GM10266 (cell line): Measurements from ENCODE around the gene ILDR2.

Source experiments
- DNase-seq: peaks from one replicate; pipeline ENCODE4 v3.0.0; 2012; ENCODE audit errors: extremely low spot score
- CTCF ChIP-seq: IDR thresholded peaks from 2 replicates; pipeline ENCODE4 v1.5.1; 2012; ENCODE audit warnings: mild to moderate bottlenecking, low read depth; ENCODE audit not compliant: control insufficient read depth, insufficient read depth; ENCODE audit errors: missing control alignments

The ILDR2 gene

GRCh38 chr1:166975361-166976129 lies at the start of gene ILDR2:
Gene ILDR2, minus strand, starts transcription at chr1:166975540. Its CDS starts 272 bp downstream, at chr1:166975268.
- peak; percentile 79 for DNase-seq

GRCh38 chr1:167022384-167022783 lies 47.0 kb upstream of the ILDR2 start:
- no peak for DNase-seq

More at GRCh38 chr1:166975361-166976129, at the start of gene ILDR2:
- TF ChIP-seq CTCF: peak; percentile 44

GRCh38 chr1:167016100-167016750 lies 40.9 kb upstream of the ILDR2 start:
- DNase-seq: no peak
- no peak for TF ChIP-seq CTCF

More at GRCh38 chr1:167022384-167022783, 47.0 kb upstream of the ILDR2 start:
- no peak for TF ChIP-seq CTCF

- TF ChIP-seq CTCF: no peak
- DNase-seq: no peak
Measured at GRCh38 chr1:167013108-167013929, 38.0 kb upstream of the ILDR2 start.

GRCh38 chr1:167012570-167012969 lies 37.2 kb upstream of the ILDR2 start:
- no peak for DNase-seq
- TF ChIP-seq CTCF: no peak

- no peak for TF ChIP-seq CTCF
- DNase-seq: no peak
Measured at GRCh38 chr1:167011560-167012191, 36.3 kb upstream of the ILDR2 start.
